Left ventricle myocardium inferior (tissue), 1 donor: ENCODE data around the gene SH3PXD2A. TPM values are rescaled to one million over a fixed set of nuclear protein-coding genes. Genes with fewer than 3 reads are reported as not detected.
"Not testable (repeated sequence)": the region's sequence is repeated elsewhere in the genome, so short reads cannot be mapped to it uniquely, and the experiment has no call there.

Experiments
- DNase-seq: peaks from one replicate; pipeline ENCODE4 v3.0.0-alpha.2; 2020
- H3K27ac ChIP-seq: fragments of 200-600 bp; replicated peaks from 2 replicates; pipeline ENCODE4 v1.8.0; 2021
- H3K27me3 ChIP-seq: fragments of 200-600 bp; 2 replicates; pipeline ENCODE4 v1.8.0; 2021; ENCODE audit warnings: low read depth
- H3K36me3 ChIP-seq: fragments of 200-600 bp; 2 replicates; pipeline ENCODE4 v1.8.0; 2021
- H3K4me1 ChIP-seq: fragments of 200-600 bp; 2 replicates; pipeline ENCODE4 v1.8.0; 2021
- H3K4me3 ChIP-seq: fragments of 200-600 bp; 2 replicates; pipeline ENCODE4 v1.8.0; 2021; ENCODE audit warnings: mild to moderate bottlenecking, moderate library complexity
- H3K9me3 ChIP-seq: fragments of 200-600 bp; replicated peaks from 2 replicates; pipeline ENCODE4 v1.8.0; 2021
- intact Hi-C: fragments of 100-400 bp; cut with micrococcal nuclease; formaldehyde crosslinking; loops from one replicate; pipeline ENCODE4 v1.11.0; 2022
- total RNA-seq: library from RNA; stranded (reverse); fragmentation: NEBNext Ultra II Directional; extraction: Animal tissue kit (Norgen Biotek cat#: 25700); gene quantifications from one replicate; pipeline ENCODE4 v1.2.1, GENCODE V29; 2021
- TF ChIP-seq, protein P1 (sequence below): fragments of 200-600 bp; IDR thresholded peaks from 2 replicates; pipeline ENCODE4 v1.8.0; 2021; ENCODE audit warnings: antibody characterized with exemption, mild to moderate bottlenecking, borderline replicate concordance
- donor health status: DM: no; HTN: yes; CAD: no; lungs with severe emphysema.

Gene SH3PXD2A
- total RNA-seq, 1 donor from 2014 or later: 34.4 TPM

DNA sequence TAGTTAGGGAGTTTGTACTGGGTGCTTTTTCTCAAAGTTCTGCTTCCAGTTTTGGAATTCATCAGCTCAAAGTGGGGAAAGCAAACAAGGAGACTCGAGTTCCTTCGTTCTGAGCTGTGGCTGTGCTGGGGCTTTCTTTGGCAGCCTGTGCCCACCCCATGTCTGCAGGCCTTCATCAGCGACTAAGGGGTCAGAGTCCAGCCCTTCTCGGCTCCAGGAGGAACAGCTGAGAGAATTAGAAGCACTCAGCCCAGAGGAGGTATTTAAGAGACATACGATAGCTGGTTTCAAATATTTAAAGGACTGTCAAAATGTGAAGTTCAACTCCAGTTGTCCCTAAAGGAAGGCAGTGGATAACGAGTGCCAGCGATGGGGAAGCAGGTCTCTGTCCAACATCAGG, 41.3 kb downstream of the SH3PXD2A start:
- intact Hi-C loops: no loop called here
- DNase-seq: no peak

DNA sequence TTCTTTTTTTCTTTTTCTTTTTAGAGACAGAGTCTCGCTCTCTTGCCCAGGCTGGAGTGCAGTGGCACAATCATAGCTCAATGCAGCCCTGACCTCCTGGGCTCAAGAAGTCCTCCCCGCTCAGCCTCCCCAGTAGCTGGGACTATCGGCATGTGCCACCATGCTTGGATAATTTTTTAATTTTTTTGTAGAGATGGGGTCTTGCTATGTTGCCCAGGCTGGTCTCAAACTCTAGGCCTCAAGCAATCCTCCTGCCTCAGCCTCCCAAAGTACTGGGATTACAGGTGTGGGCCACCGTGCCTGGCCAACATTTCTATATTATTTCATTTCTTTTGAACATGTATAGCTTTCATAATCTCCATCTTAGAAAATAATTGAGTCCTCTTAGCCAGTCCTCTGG, 42.1 kb downstream of the SH3PXD2A start:
- H3K36me3 ChIP-seq, H3K4me3 ChIP-seq, H3K27me3 ChIP-seq, DNase-seq, H3K27ac ChIP-seq, intact Hi-C loops, H3K9me3 ChIP-seq: not testable (repeated sequence)
- peaks cover 57% of the 10 kb centered on the region for H3K4me1 ChIP-seq

More for the DNA sequence above, 41.3 kb downstream of the SH3PXD2A start:
- TF ChIP-seq, protein P1, sequence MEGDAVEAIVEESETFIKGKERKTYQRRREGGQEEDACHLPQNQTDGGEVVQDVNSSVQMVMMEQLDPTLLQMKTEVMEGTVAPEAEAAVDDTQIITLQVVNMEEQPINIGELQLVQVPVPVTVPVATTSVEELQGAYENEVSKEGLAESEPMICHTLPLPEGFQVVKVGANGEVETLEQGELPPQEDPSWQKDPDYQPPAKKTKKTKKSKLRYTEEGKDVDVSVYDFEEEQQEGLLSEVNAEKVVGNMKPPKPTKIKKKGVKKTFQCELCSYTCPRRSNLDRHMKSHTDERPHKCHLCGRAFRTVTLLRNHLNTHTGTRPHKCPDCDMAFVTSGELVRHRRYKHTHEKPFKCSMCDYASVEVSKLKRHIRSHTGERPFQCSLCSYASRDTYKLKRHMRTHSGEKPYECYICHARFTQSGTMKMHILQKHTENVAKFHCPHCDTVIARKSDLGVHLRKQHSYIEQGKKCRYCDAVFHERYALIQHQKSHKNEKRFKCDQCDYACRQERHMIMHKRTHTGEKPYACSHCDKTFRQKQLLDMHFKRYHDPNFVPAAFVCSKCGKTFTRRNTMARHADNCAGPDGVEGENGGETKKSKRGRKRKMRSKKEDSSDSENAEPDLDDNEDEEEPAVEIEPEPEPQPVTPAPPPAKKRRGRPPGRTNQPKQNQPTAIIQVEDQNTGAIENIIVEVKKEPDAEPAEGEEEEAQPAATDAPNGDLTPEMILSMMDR: no peak
- Histone ChIP-seq H3K4me3 (no peak overlapping the region), H3K4me1 (peaks cover 57% of the 10 kb centered on the region), H3K9me3 (no peaks in the 10 kb centered on the region), H3K27ac (no peak overlapping the region), H3K36me3 (no peaks in the 10 kb centered on the region), H3K27me3 (no peaks in the 10 kb centered on the region)

DNA sequence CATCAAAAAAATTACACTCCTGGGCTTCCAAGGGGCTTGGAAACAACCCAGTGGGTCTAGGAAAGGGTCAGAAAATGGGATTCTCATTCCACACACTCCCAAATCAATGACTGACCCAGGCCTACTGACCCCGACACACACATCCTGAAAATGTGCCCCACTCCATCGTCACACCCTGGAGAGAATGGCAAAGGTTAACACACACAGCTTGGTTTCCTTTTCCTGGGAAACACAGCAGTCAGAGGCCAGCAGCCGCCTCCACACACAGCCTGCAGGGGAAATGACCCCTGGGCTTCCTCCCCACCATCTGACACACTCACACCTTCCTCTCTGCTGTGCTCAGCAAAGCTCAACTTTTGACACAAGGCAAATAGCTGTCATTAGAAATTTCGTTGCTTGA, 42.9 kb downstream of the SH3PXD2A start:
- Histone ChIP-seq H3K27me3 (no peaks in the 10 kb centered on the region), H3K4me3 (no peak overlapping the region), H3K4me1 (peaks cover 57% of the 10 kb centered on the region), H3K36me3 (no peaks in the 10 kb centered on the region), H3K9me3 (no peaks in the 10 kb centered on the region), H3K27ac (no peak overlapping the region)
- intact Hi-C loops: no loop called here
- TF ChIP-seq, protein P1: no peak
- DNase-seq: no peak

DNA sequence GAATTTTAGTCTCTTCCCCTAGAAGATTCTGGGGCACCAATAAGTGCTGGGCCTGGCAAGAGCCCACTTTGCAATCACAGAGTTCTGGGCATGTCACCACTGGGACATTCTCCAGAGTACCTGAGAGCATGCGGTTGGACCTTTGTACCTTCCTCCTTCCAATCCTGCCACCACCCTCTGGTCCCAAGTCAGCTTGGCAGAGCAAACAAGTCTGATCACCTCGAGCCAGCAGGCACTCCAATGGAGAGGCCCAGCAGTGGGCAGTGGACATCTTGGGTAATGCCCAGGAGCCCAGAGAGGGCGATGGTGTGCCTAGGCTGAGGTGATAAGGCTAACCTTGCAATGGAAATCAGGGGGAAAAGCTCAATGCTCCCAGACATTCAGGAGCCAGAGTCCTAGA, 43.4 kb downstream of the SH3PXD2A start:
- no peaks in the 10 kb centered on the region for H3K27me3 ChIP-seq
- no peak overlapping the region for H3K27ac ChIP-seq
- H3K9me3 ChIP-seq: no peaks in the 10 kb centered on the region
- H3K36me3 ChIP-seq: no peaks in the 10 kb centered on the region
- TF ChIP-seq, protein P1: no peak
- intact Hi-C loops: no loop called here
- no peak overlapping the region for H3K4me3 ChIP-seq
- H3K4me1 ChIP-seq: peaks cover 58% of the 10 kb centered on the region
- no peak for DNase-seq

DNA sequence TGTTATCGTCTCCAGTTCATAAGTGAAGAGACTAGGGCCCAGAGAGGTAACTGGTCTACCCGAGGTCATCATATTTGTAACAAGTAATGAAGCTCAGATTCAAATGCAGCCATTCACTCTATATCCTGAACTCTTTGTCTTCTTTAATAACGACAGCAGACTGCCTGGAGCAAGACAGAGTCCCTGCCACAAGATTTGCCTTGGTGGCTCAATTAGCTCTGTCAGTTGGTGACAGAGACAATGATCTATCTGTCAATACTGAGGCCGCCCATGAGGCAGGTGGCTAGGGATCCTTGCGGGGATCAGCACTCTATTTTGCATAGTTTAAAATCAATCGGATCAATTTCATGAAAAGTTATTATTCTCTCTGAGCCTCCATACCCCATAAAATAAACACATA, 43.9 kb downstream of the SH3PXD2A start:
- Histone ChIP-seq H3K4me3 (no peak overlapping the region), H3K9me3 (no peaks in the 10 kb centered on the region), H3K36me3 (no peaks in the 10 kb centered on the region), H3K27me3 (no peaks in the 10 kb centered on the region), H3K27ac (no peak overlapping the region), H3K4me1 (peaks cover 63% of the 10 kb centered on the region)
- no peak for DNase-seq
- TF ChIP-seq, protein P1: no peak
- intact Hi-C loops: no loop called here

DNA sequence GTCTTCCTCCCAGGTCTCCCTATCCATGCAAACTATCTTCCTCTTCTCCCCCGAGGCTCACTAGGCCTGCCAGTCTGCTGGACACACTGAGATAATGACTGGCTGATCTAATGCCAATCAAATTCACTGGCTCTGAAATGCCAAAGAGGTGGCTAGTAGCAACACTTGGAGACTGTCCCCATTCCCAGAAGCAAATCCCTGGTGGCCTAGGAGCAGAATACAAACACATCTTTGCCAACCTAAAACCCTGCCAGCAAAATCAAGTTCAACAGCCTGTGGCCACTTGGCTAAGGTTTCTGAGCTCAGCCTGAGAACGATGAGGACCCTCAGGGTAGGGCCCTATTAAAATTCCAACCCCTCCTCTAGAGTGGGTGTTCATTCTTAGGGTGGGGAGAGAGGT, 46.6 kb downstream of the SH3PXD2A start:
- H3K4me1 ChIP-seq: peaks cover 56% of the 10 kb centered on the region
- DNase-seq: no peak
- intact Hi-C loops: no loop called here

More for the DNA sequence above, 46.6 kb downstream of the SH3PXD2A start:
- H3K9me3 ChIP-seq: no peaks in the 10 kb centered on the region
- TF ChIP-seq, protein P1: no peak
- H3K27me3 ChIP-seq: no peaks in the 10 kb centered on the region
- H3K36me3 ChIP-seq: no peaks in the 10 kb centered on the region
- no peak overlapping the region for H3K27ac ChIP-seq
- H3K4me3 ChIP-seq: no peak overlapping the region
